HG03045 (cell line): ENCODE results near the gene ACTG2.
A peak's percentile ranks its signal among the peaks of the same experiment; 100 is the strongest.

Source experiments
- ATAC-seq: cut with Tn5 transposase; IDR thresholded peaks from one replicate; pipeline ENCODE4 v1.9.1; 2021; ENCODE audit warnings: mild to moderate bottlenecking, moderate library complexity; ENCODE audit not compliant: unreplicated experiment

Gene ACTG2

DNA sequence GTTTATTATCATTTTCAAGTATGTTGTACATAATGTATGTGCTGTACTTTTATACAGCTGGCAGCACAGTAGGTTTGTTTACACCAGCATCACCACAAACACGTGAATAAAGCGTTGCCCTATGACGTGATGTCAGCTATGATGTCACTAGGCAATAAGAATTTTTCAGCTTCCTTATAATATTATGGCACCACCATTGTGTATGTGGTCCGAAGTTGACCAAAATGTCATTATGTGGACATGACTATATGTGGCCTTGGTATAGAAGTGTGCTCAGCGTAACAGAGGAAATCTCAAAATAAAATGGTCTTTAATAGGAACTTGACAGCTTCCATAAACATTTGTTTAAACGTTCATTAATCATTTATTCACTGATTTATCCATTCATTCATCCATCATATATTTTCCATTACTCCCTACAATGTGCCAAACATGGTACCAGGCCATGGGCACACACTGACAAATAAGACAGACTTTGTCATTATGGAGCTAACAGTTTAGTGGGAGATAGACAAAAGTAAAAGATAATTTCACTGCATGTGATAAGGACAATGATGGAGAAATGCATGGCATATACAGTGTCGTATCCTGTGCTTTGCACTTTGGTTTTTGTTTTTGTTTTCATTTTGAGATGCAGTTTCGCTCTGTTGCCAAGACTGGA, 18.9 kb downstream of the ACTG2 start:
- ATAC-seq, result no peak

DNA sequence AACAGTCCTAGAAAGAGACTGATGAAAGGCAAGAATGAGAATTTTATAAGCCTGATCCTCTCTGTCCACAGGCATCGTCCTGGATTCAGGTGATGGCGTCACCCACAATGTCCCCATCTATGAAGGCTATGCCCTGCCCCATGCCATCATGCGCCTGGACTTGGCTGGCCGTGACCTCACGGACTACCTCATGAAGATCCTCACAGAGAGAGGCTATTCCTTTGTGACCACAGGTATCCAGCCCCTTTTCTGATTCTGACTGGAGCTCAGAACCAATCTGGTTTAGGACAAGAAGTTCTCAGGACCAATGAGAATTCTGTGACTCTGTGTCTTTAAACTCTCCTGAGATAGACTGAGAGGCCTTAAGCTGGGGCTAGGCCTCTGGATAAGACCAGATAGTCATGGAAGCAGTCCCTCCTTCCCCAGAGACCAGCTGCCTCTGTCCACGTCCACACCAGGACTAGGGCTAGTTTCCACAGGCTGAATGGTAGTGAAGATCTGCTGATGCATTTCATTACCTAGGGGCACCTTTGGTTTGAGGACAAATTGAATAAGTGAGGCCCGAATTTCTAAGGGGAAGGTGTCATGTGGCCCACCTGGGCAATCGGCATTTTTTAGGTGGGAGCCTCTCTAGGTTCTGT, 20.7 kb downstream of the ACTG2 start:
- ATAC-seq, result no peak

DNA sequence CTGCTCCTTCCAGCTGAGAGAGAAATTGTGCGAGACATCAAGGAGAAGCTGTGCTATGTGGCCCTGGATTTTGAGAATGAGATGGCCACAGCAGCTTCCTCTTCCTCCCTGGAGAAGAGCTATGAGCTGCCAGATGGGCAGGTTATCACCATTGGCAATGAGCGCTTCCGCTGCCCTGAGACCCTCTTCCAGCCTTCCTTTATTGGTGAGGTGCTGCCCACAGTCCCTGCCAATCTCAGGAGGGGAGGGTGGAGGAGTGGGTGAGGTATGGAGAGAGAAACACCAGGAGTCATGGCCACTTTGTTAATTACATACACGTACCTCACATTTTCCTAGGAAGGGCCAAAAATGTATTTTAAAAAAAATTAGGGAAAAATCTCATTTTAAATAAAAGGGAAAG, 21.9 kb downstream of the ACTG2 start:
- no peak for ATAC-seq

DNA sequence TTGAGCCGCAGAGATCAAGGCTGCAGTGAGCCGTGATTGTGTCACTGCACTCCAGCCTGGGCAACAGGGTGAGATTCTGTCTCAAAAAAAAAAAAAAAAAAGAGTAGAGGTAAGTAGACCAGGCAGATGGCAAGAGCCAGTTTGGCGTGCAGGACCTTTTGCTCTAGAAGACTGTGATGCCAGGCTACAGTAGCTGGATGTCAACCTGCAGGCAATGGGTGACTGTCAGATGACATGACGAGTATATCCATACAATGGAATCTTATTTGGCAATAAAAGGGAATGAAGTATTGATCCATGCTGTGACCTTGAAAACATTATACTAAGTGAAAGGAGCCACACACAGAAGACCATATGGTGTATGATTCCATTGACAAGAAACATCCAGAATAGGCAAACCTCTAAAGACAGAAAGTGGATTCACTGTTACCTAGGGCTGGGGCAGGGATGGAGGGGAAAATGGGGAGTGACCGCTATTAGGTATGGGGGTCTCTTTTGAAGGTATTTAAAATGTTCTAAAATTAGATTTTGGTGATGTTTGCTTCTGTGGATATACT, 22.7 kb downstream of the ACTG2 start:
- no peak for ATAC-seq

DNA sequence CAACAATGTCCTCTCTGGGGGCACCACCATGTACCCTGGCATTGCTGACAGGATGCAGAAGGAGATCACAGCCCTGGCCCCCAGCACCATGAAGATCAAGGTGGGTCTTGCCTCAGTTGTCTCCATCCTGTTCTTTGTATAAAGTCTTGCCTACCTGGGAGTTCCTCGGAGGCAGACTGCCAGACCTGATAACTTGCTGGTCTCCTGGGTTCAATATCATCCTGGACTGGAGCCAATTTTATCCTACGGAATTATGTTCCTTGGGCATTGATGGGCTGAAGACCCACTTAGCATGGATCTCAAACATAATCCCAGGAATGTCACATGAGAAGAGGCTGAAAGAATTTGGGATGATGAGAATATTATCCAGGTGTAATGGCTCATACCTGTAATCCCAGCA, 23.9 kb downstream of the ACTG2 start:
- no peak for ATAC-seq

DNA sequence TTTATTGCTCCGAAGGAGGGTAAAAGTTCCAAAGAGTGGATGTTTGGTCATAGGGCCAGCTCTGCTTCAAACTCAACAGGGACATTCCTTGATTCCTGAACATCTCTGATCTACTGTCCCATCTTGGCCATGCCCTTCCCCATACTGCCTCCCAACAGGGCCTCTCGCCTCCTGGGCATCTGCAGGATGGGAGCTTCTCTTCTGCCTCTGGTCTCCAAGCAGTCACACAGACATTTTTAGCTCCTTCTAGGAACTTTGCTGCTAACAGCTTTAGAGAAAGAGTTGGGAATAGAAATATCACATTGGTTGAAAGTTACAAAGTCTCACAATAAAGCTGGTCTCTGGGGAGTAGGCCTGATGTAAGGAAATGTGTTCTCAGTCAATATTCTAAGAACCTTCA, 24.5 kb downstream of the ACTG2 start:
- ATAC-seq, result no peak

DNA sequence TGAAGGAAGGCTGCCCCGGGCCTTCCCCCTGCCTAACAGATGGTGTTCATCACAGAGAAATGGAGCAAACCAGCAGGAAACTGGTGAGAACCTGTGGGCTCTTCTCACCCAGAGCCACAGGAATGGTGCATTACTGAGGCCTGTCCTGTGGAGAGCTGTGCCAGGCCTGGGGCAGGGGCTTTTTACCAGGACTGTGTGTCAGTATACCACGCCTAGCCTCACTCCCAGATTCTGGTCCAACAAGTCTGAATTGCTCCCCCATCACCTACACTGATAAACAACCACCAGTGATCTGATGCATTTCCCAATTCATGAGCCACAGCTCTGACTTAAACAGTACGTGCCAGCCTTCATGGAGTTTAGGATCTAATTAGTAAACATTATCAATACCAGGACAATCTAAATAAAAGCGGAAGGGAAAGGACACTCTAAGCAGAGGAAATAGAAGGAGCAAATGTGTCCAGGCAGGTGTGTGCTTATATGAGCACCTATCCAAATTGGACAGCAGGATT, 24.9 kb downstream of the ACTG2 start:
- no peak for ATAC-seq

DNA sequence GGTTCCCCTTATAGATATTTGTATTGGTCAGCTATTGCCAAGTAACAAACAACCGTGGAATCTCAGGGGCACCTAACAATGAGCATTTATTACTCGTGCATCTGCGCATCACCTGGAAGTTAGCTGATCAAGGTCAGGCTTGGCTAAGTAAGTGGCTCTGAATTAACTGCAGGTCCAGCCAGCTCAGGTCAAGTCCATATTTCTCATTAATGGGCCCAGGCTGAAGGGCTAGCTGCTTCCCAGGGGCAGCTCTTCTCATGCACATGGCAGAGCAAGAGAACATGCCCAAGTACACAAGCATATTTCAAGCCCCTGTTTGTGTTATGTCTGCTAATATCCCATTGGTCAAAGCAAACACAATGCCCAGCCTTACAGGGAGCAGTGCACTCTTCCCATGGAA, 26.0 kb downstream of the ACTG2 start:
- no peak for ATAC-seq

DNA sequence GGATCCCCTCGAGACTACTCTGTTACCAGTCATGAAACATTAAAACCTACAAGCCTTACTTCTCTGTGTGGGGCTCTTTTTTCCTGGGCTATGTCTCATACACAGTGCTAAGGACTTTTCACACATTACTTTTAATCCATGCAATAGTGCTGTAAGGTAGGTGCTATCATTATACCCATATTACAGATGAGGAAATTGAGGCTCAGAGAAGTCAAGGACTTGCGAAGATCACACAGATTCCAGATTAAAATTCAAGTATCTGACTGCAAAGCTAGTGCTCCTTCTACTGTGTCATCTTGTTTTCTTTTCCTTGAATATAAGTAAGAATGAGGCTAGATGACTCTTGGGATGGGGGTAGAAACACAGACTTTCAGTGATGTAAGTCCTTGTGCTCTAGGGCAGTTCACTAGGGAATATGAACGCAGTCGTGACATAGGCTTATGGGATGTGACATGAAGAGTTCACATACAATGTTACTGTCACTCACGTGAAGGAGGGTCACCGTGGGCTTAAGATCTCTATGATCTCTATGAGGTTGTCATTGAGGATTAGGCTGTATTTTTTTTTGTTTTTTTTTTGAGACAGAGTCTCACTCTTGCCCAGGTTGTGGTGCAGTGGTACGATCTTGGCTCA, 26.9 kb downstream of the ACTG2 start:
- no peak for ATAC-seq

DNA sequence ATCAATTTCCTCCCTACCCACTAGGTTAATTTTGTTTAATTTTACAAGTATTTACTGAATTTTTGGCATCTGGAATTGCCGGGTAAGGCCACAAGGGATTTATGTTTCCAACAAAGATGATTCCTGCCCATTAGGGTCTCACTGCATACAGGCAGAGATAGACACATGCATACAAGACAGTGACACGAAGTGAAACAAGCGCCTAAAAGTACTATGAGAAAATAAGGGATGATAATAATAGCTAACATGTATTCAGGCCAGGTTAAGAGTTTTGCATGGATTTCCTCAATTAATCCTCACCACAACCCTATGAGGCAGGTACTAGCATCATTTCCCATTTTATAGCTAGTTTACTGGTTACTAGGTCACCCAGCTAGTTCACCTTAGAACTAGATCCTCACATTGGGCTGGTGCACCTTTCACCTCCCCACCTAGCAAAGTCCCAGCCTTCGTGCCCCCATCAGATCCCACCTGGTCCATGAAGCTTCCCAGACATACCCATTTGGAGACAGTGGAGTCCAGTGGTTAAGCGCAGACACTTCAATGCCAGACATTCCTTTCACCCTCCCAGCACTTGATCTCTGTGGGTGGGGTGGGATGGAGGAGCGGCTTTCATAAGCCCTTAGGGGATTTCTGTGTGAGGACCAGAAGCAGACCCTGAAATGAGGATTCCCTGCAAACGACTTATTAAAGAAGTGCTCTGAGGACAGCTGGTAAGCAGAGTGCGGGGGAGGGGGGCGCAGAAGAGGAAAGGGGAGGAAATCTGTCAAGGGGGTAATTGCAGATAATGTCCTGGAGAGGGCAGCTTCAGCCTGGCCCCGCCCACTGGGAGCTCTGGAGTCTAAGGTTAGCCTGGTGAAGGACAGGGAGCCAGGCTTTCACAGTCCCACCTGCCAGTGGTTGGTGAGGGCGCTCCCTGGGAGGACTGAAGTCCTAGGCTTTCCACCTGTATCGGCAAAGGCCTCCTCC, 28.1 kb downstream of the ACTG2 start:
- no peak for ATAC-seq

DNA sequence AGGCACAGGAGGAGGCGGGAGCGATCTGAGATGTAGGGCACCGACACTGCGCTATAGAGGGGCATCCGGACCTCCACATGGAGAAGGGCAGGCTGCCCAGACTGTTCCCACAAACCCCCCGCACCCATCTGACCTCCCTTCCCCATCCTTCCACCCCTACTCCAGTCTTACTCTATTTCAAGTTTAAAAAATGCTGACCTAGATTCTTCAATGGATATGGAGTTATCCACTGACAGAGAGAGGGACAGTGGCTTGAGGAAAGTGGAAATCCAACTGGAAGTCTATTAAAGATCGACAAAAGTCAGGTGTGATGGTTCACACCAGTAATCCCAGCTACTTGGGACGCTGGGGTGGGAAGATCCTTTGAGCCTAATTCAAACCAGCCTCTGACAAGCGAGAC, 28.8 kb downstream of the ACTG2 start:
- ATAC-seq, result no peak

DNA sequence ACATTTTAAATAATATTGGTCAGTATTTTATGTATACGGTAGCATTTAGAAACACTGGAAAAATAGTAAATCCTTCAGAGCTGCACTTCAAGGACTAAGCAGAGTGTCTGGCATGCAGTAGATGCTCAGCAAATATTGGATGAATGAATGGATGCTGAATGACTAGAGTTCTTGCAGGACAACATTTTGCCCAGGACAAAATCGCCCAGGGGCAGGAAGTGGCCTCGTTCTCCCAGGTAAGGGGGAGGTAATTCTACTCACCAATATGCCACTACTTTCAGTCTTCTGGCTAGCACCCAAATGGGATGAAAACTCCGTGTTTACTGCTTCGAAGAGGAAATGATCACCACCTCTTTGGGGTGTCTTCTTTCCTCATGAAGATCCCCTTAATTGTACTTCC, 29.9 kb downstream of the ACTG2 start:
- ATAC-seq, result no peak

DNA sequence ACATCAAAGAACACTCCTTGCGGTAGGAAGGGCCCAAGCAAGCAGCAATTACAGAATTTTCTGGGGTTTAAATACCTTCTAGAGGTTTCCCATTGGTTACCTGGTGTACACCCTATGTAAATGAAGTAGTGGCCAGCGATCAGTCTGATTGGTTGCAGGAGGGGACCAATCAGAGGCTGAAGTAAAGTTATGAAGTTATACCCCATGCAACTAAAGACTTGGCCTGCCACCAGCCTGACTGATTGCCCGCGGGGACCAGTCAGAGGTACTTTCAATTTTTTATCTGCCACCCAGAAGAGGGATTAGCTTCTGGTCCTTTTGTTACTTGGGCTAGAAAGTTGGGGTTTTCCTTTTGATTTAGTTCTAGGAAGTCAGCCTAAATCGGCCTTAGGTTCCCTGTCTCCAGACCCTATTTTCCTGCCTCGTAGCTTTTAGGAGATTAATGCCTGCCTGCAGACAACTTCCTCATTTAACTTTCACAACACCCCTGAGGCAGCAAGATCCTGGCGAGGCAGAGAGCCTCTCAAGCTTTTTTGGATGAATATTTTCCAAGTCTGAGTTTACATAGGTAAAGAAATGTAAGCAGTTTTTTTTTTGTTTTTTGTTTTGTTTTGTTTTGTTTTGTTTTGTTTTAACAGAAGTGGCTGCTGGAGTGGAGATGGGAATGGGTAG, 32.4 kb downstream of the ACTG2 start:
- no peak for ATAC-seq

DNA sequence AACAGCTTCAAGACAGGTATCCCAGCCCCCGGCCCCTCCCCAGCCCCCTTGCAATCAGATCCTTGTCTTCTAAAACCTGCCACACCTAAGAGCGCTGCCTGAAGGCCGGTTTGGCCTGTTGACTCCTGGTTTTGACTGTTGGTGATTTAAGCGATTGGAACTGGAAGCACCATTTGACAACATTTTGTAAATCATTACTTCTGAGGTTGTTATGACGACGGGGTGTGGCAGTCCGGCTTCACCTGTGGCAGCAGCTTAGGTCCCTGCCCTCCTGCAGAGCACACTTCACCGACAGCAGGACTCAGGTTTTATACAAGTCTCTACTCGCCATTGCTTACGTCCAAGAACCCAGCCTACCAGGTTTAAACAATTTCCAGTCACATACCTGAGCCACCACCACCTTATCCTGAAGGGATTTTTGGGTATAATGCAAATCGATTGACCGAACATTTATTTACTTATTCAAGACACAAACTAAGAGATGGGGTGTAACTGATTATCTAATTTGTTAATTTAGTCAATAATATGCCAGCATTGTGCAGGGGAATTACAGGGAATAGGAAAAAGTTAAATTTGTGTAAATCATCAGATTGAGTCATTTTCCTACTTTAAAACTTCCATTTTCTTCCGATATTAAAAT, 33.2 kb downstream of the ACTG2 start:
- ATAC-seq, result no peak

DNA sequence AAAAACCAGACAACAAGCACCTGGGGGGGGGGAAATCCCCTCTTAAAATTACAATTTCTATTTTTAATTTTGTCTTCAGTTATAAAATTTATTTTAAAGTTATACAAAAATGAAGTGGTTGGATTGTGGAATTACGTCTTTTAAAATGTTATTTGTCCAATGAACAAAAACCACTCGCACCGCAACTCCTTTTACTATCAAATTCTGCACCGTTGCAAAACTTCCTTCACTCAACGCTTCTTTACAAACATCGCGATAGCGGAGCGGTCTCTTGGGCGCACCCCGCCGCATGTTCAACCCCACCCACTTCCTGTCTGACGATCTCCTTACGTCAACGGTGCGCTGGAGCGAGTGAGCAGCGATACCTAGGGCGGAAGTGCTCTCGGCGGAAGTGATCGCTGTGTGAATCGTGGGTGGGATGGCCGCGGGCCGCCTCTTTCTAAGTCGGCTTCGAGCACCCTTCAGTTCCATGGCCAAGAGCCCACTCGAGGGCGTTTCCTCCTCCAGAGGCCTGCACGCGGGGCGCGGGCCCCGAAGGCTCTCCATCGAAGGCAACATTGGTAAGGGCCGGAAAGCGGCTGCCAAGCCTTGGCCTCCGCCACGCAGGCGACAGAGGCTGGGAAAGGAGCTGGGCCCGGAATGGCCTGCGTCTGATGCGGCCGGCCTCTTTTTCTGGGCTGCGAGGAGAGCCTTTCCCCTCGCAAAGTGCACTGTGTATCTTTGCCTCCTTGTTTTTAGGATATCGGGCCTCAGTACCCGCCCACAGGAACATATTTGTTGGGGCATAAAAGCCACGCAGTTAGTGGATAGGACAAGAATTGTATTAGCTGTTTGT, 33.9 kb downstream of the ACTG2 start, which contains the start of gene DGUOK:
Gene DGUOK (plus strand): TSS at position 388 of the 835 bp plus-strand sequence. CDS start 31 bp downstream, at position 419.
- peak; percentile 99 for ATAC-seq

DNA sequence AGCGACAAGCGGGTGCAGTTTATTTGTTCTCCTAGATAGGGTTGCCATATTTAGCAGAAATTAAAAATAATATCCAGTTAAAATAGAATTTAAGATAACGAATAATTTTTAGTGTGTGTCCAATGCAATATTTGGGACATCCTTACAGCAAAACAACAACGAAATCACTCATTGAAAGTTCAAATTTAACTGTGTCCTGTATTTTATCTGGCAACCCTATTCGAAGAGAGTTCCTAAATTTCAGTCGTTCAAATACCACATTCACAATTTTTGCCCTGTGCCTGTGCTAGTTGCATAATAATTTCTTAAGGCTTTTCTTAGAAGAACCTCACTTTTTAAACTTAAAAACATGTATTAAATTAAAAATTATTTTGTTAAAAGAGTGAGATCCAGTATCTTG, 34.5 kb downstream of the ACTG2 start:
- ATAC-seq, result no peak

DNA sequence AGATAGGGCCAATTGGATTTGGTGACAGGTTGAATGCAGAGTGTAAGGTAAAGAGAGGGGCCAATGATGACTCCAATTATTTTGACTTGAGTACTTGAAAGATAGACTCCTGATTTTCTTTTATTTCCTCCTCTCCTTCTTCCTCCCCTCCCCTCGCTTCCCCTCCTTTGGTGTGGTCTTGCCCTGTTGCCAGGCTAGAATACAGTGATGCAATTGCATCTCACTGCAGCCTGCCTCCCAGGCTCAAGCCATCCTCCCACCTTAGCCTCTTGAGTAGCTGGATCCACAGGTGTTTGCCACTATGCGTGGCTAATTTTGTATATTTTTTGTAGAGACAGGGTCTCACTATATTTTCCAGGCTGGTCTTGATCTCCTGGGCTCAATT, 36.1 kb downstream of the ACTG2 start:
- no peak for ATAC-seq

DNA sequence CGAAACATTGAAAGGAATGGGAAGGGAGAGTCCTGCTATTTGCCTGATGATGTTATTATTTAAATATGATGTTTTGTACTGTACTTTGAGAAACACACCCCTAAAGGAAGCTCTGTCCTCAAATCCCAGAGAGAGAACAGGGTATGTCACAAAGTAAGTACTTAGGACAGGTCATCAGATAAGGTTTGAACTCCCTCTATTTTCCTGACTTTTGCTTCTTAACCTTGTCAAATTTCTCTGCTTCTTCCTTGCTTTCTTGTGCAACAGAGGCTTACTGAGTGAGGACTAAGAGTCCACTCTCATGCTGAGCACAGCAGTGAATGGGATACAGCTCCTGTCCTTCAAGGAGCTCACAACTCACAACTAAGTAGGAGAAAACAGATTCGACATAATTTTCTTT, 37.6 kb downstream of the ACTG2 start:
- no peak for ATAC-seq
